ENCODE results near the gene GFRA4.

Gene GFRA4

DNA sequence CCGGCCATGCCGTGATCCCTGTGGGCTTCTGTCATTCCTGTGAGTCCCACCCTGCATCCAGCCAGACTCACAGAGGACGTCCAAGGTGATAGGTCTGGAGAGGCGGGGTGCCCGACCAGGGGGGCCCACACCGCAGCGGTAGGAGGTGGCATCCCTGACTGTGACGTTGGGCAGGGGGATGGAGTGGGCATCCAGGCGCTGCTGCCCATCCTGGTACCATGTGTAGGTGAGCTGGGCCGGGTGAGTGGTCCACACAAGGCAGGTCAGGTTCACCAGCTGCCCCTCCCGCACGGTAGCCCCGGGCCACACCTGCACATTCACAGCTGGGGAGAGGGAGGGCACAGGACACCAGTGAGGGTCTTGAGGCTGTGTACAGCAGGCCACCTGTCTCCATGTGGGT, 30.2 kb upstream of the GFRA4 start:
- DNase-seq: no peak

DNA sequence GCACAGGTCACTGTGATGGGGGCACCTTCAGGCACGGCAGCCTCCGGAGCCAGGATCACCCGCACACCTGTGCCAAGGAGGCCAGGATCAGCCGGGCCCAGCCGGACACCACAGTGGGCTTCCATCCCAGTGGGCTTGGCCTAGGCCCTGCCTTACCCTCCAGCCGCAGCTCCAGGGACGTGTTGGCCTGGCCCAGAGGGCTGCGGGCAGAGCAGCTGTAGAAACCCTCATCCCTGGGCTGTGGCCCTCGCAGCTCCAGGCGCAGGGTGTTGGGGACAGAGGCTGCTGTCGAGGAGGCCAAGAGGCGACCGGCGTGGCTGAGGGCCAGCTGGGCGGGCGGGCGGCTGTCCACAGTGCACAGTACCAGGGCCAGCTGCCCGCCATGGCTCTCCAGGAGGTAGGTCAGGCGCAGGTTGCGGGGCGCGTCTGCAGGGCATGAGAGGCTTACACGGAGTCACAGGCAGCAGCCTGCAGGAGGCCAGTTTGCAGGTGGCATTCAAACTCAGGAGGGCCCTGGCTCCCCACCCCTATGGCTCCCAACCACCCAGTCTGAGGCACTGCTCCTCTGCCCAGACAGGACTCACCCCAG, 29.6 kb upstream of the GFRA4 start:
- DNase-seq: no peak

DNA sequence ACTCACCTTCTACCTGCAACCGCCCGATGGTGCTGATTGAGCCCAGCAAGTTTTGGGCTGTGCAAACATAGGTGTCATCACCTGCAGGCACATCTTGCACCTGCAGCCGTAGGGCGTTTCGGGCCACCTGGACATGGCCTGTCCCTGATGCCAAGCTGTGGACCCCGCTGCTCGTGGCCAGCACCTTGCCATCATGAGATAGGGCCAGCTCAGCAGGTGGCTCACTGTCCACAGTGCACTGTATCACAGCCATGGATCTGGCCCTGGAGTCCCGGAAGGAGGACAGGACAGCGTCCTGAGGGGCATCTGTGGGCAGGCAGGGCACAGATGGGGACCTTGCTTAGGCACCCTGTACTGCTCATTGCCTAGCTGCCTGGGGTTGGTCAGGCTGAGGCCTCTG, 28.7 kb upstream of the GFRA4 start:
- DNase-seq: no peak

DNA sequence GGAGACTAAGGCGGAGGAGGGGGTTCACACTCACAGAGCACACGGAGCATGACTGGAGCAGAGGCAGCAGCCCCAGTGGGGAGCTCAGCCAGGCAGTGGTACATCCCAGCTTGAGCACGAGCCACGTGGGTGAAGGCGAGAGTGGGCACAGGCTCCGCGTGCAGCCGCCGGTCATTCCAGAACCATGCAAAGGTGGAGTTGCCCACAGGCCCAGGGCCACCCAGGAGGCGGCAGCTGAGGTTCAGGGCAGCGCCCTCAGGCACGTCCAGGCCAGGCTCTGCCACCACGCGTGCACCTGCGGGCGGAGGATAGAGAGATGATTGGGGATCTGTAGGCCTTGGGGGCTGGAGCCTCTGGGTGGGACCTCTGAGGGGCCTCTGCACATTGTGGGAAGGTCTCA, 28.1 kb upstream of the GFRA4 start:
- no peak for DNase-seq

DNA sequence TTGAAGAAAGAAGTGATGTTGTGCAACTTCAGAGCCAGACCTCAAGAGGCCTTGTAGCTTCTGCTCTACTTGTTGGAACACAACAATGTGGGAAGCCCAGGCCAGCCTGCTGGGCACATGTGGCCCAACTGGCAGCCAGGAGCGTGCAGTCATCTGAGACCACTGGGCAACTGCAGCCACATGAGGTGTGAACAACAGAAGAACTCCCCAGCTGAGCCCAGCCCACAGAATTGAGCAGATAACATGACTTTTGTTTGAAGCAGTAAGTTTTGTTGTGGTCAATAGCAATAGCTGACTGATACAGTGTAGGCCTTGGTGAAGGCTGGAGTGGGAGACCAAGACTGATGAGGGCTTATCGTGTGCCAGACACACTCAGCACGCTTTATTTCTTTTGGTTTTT, 27.2 kb upstream of the GFRA4 start:
- DNase-seq: no peak

DNA sequence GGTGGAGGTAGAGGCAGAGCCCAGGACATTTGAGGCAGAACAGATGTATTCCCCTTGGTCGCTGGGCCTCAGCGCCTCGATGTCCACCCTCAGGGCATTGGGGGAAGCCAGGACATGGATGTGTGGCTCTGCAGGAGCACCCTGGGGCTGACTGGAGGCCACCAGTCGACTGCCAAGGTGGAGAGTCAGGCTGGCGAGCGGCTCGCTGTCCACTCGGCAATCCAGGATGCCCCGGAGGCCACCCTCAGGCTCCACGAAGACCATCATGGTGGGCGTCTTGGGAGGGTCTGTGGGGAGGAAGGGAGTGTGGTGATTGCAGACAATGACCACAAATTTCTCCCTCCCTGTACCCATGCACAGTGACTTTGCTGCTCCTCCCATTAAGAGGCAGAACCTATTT, 26.8 kb upstream of the GFRA4 start:
- no peak for DNase-seq

DNA sequence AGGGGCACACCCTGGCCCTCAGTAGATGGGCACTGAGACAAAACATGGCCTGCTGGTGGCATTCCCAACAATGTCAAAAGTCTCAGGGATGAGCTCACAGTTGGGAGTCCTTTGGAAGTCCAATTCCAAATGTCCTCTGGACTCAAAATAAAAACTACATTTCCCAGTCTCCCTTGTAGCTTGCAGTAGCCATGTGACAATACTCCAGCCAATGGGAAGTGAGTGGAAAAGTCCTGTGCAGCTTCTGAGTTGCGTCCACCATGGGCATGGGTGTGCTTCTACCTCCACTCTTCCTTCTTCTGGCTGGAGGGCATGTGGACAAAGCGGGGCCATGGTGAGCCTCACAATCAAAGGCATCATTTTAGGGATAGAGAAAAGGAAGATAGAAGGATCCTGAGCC, 24.5 kb upstream of the GFRA4 start:
- DNase-seq: no peak

DNA sequence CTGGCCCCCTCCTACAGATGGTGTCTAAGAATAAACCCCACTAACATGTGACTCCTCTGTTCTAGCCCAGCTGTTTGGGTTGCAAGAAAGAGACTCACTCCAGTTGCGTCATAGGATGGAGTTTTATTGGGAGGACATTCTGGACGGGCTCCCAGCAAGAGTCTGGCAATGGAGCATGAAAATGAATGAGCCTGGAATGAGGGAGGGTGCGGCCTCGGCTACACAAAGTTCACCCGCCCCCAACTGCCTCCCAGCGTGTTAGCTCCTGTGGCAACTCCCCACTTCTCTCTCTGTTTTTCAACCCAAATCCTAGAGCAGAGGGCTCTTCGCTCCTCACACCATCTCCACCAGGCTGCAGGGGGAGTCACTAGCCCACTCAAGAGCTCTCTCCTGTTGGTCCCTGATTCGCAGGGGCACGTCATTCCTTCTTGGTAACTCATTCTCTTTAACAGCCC, 23.7 kb upstream of the GFRA4 start:
- no peak for DNase-seq

DNA sequence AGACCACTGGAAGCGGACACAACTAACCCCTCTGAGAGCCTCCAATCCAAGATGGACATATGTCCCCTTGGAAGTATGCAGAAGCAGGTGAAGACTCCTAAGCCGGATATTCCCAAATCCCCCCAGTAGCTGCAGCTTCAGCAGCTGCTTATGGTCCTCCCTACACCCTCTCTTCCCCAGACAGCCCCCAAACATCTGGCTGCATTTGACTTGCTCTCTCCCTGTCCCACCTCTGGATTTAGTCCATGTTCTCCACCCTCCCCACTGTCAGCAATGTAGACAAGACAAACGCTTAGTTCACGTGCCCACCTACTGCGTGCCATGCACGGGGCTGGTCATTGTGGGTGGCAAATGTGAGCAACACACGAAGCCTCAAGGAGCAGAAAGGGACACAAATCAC, 23.2 kb upstream of the GFRA4 start:
- no peak for DNase-seq

DNA sequence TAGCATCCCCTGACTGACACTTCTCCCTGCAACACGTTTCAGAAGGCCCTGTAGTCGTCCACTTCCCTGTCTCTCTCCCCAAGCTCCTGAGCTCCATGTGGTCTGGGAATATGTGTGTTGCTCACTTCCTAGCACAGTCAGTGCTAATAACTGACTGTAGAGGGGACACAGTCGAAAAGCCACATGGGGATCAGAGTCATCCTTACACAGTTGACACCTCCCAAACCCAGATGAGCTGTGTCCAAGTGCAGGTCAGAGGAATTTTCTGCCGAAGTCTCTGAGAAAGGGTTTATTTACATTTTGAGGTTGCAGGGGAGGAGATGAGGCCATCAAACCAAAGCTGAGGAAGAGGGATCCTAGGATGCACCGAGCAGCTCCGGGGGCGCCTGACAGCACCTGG, 22.1 kb upstream of the GFRA4 start:
- no peak for DNase-seq

DNA sequence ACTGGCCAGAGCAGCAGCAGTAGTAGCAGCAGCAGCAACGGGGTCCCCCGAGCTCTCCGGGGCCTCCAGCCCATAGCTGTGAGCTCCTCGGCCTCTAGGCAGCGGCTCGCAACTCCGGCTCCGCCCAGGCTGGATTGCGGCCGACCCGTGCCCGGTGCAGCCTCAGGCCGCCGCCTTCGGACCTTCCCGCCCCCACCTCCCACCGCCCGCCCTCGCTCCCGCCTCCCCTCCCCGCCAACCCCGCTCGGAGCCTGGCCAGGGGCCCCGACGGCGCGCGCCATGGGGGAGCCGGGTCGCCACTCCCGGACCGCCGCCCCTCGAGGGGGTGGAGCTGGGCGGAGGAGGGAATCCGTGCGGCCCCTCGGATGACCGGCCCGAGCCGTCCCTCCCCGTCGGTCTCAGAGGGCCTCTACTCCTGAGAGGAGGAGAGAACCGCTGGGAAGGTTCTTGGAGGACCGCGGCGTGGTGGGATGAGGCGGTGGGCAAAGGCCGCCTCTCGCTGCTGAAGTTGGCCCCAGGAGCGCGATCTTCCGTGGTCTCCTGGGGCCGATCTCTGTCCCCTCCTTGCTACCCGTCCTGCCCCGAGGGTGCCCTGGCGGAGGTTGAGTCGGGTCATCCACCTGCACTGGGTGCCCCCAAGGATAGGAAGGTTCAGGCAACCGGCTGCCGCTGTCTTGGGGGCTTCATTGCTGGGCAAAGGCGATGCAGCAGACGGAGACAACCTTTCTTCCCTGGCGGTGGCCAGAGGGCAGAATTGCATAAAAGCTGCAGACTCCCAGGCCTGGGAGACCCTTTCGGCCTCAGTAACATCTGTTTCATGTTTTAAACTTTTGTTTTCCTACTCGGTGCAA, 19.0 kb upstream of the GFRA4 start, which contains the start of gene ADAM33:
ADAM33 (minus strand) TSS at position 80 of the 851 bp plus-strand sequence; CDS start at position 74, 6 bp downstream.
- no peak for DNase-seq

DNA sequence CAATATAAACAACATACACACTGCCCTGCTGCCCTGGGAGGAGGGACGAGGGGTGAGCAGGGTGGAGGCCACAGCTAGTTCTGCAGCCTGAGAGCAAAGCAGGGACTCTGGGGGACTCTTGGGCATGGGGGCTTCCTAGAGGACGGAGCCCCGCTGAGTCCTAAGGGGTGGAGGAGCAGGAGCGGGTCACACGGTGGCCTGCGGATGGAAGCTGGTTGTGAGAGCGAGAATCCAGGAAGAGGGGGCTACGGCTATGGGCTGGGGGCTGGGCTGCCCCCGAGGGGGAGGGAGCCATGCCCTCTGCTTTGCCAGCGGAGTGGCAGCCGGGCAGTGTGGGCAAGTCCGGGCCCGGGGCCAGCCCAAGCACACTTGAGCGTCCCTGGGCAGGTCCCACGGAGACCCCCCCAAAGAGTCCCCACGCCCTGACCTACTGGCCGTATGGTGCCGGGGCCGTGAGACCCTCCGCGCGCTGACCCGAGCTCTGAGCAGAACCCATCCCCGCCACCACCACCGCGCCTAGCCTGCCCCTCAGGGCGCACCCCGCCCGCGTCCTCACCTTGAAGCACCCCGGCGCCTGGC, 18.2 kb upstream of the GFRA4 start:
- no peak for DNase-seq

DNA sequence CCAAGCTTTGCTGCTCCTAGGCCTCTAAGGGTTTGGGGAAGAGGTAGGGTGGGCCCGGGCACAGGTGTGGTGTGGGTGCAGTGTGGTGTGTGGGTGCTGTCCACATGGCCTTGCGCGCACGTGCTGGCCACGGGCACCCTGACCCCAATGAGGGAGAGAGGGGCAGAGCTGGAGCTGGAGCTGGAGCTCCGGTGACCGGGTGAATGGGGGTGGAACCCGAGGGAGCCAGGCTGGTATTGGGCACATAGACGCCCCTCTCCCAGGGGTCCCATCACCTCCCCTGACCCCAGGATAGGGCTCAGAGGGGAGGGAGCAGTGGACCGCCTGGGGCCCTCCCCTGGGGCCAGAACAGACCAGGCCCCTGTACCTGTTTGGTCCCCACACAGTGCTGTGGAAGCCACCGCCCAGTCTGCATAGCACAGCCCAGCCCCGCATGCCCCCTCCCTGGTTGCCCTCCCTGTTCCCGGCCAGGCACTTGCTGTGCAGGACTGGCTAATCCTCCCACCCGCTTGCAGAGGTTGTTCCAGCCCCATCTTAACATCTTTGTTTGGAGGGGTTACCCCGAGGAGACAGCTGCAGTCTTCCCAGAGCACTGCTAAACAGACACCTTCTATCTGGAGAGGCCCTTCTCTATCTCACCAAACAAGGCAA, 17.6 kb upstream of the GFRA4 start:
- DNase-seq: no peak

DNA sequence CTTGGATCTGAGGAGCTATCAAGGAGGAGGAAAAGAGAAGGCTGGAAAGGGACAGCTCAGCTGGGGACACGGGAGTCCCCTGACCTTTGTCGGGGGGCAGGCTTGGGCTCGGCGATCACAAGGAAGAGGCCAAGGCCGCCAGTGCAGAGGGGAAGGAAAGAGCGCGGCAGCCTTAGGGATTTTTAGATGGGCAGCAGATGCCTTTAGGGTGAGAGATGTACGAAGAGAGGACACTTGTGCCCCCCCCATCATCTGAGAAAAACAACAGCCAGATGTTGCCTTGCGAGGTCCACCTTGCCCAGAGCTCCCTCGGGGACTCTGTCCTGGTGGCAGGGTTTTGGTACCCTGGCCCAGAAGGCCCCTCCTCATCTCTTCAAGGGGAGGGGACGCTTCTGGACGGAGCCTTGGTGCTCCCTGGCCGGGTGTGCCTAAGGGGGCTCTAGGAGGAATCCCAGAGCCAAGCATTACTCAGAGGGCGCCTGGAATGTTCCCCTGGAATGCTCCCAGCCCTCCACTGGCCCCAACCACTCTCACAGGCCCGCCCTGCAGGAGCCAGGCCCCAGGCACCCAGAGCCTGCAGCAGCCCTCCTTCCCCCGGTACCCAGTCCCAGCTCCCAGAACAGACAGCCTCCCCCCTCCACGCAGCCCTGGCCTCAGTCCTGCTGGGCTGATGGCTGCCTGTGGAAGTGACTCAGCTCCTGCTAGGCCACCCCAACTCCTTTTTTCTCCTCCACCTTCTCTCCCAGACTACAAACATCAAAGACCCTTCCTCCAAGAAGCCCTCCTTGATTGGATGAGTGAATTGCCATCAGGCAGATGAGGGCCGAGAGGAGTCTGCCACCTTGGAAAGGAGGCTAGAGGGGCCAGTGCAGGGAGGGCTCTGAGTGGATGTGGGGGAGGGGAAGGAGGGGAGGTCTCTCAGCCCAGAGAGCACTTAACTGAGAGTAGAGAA, 16.8 kb upstream of the GFRA4 start:
- no peak for DNase-seq

DNA sequence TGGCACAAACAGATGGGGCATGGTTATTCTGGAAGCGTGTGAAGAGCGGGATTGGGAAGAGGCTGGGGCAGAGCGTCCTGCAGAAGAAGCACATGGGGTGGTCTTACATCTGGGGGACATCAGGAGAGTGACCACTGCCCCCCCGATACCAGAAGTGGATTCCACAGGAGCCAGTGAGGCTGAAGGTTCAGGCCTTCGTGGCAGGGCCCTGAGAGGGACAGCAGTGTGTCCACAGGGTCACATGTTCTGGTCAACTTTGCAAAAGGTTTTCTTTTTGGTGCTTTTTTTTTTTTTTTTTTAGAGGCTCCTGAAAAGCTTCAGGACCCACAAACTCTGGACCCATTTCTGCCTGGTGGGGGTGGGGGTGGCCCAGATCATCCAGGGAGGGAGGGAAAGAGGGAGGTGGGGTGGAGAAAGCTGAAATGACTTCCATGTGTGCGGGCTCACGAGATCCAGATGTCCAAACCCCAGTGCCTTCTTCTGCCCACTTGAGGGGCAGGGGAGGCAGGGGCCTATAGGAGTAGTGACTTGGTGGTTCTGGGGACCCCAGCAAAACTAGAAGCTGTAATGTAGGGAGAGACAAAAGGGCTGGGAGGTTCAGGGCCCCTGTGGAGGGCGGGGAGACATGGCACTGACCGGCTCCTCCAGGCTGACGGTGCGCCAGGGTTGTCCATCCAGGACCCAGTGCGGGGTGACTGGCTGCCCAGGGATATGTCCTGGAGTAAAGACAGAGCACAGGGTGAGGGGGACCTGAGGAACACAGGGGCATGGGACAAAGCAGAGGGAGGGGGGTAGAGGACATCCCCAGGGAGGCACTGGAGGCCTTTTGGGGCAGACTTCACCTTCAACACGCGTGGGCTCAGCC, 15.9 kb upstream of the GFRA4 start:
- no peak for DNase-seq

DNA sequence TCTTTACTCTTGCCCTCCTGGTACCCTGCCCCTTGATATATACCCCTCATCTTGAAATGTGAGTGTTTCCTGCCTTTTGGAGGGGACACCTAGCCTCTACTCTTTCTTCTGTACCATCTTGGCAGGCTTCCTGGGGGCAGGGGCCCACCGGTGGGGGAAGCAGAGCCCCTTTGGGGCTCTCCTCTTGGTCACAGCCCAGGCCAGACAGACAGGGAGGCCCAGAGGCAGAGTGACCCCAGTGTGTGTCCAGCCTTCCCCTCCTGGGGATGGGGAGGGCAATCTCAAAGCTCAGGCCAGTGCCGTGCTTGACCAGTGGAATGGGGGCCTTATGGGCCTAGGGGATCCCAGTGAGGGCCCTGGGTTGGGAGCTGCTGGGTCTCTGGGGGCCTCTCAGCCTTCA, 15.0 kb upstream of the GFRA4 start:
- no peak for DNase-seq

DNA sequence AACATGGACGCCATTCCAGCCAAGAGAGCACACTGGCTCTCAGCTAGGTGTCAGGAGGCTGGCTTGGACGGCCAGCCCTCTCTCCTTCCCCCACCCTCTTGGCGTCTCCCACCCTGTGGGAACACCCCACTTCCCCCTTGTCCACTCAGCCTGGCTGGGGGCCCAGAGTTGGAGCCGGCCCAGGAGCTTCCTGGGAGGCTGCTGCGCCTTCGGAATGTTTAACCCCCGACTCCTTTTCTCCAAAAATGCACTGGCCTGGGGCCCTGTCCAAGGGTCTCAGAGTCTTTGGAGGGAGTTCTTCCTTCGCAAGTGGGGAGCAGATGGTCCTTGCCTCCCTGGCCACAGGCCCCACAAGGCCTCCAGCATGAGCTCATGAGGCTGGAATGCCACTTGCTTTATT, 14.5 kb upstream of the GFRA4 start:
- no peak for DNase-seq

DNA sequence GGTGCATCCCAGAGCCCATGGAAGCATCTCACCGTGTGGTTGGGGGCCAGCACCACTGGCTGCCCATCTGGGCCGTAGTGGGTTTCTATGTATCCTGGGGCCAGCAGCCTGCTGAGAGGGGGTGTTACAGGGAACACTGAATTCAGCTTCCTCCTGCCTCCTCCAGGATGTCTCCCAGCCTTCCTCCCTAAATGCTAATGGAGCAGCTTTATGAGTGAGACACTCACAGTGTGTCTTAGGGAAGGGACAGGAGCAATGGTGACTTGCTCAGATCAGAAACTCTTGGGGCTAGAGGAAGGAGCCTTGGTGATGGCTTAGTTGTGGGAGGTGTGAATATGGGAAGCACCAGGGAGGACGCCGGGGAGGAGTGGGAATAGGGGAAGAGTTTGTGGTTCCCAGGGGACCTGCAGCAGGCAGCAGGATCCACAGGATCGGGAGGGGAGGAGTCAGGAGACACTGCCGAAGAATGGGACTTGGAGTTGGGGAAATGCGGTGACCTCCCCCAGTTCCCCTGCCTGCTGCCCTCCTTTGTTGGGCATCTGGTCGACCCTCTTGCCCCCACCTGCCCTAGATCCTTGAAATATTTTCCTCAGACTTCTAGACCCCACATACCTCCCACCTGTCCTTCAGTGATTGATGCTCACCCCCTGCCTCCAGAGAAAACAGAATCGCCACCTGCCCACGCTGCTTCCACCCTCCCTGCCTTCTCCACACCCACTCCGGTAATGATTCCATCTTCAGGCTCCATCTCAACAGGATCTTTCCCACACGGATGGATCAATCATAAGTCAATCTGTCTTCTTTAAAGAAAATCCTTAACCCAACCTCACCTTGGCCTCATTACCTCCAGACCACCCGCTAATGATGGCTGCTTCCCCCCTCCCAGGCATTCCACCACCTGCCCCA, 12.0 kb upstream of the GFRA4 start:
- DNase-seq: no peak

DNA sequence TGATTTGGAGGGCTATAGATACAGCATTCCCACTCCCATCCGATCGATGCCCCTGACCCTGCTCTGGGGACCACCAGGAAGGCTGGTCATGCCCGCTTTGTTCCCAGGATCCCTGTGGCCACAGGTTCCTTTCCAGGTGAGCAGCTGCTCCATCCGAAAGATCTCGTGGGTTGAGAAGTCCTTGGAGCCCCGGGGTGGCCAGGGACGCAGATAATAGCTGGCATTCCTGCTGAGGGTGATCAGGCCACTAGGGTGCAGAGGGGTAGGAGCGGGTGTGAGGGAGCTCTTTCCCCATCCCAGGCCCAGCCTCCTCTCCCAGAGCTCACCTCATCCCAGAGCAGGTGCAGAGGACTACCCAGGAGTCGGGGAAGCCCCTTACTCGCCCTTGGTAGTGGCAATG, 11.2 kb upstream of the GFRA4 start:
- DNase-seq: no peak
